Activated B cell treated with CpG ODN at 0.5 μM for 24 hours (primary cell): ENCODE results near the gene ABL1. TPM values are rescaled to one million over a fixed set of nuclear protein-coding genes. Genes with fewer than 3 reads are reported as not detected.

Experiments
- ATAC-seq: fragments of 200-7000 bp; cut with Tn5 transposase; one replicate; pipeline ENCODE4 v1.10.0; 2021; ENCODE audit warnings: low read depth, mild to moderate bottlenecking, moderate library complexity
- CTCF ChIA-PET: fragments of 350-600 bp; sonication (Branson Sonifier 250); formaldehyde crosslinking; loops from one replicate; lab custom pipeline; 2021; ENCODE audit warnings: antibody characterized with exemption; lab: Charles Lee
- POLR2A ChIA-PET: fragments of 350-600 bp; sonication (Branson Sonifier 250); formaldehyde crosslinking; loops from one replicate; lab custom pipeline; 2021; ENCODE audit warnings: antibody characterized with exemption; lab: Charles Lee
- DNase-seq: peaks from one replicate; pipeline ENCODE4 v3.0.0; 2022
- H3K27ac Mint-ChIP-seq: one replicate; pipeline ENCODE4 v1.8.0; 2020; ENCODE audit warnings: mixed read lengths
- H3K27me3 Mint-ChIP-seq: one replicate; pipeline ENCODE4 v1.8.0; 2021; ENCODE audit warnings: mixed read lengths
- H3K36me3 Mint-ChIP-seq: one replicate; pipeline ENCODE4 v1.8.0; 2021; ENCODE audit warnings: low read depth, mixed read lengths
- H3K4me1 Mint-ChIP-seq: one replicate; pipeline ENCODE4 v1.8.0; 2021; ENCODE audit warnings: mixed read lengths
- H3K4me3 Mint-ChIP-seq: one replicate; pipeline ENCODE4 v1.8.0; 2020; ENCODE audit warnings: mild to moderate bottlenecking, mixed read lengths
- H3K9me3 Mint-ChIP-seq: one replicate; pipeline ENCODE4 v1.8.0; 2020; ENCODE audit warnings: mixed read lengths
- intact Hi-C: fragments of 100-400 bp; cut with micrococcal nuclease; formaldehyde crosslinking; loops from one replicate; pipeline ENCODE4 v1.15.1; 2024
- total RNA-seq: library from RNA; stranded (reverse); gene quantifications from 2 replicates; pipeline ENCODE4 v1.2.3, GENCODE V29; 2022
- TF ChIP-seq, protein P1 (sequence below): fragments of 200-600 bp; IDR thresholded peaks from one replicate; pipeline ENCODE4 v1.8.0; 2022; ENCODE audit warnings: antibody characterized with exemption, mild to moderate bottlenecking

Gene ABL1
- total RNA-seq, 1 donor from 2014 or later, result 41.6 TPM

DNA sequence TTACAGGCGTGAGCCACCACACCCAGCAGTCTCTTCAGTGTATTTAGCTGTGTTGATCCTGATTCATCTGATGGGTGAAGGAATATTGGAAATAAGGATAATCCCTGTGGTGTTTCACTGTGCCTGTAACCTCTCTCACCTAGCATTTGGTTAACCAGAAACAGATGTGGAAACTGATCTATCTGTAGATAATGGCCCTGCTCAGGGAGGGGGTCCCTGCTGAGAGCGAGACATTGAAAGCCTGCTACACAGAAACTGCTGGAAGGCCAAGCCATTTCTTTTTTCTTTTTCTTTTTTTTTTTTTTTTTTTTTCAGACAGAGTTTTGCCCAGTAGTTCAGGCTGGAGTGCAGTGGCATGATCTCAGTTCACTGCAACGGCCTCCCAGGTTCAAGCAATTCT is 33.2 kb downstream of the ABL1 start:
- ChIA-PET CTCF (interaction anchor here (9.3 kb wide), 1 partner anchor 179 kb away, joined by 161 read pairs; no protein-coding TSS in a partner anchor), POLR2A (no interaction called here)
- H3K27me3 Mint-ChIP-seq, result no peaks in the 10 kb centered on the region
- peaks cover 39% of the 10 kb centered on the region for H3K36me3 Mint-ChIP-seq
- H3K27ac Mint-ChIP-seq, result no peak overlapping the region
- peaks cover 19% of the 10 kb centered on the region for H3K4me1 Mint-ChIP-seq
- no peaks in the 10 kb centered on the region for H3K9me3 Mint-ChIP-seq
- TF ChIP-seq, protein P1, sequence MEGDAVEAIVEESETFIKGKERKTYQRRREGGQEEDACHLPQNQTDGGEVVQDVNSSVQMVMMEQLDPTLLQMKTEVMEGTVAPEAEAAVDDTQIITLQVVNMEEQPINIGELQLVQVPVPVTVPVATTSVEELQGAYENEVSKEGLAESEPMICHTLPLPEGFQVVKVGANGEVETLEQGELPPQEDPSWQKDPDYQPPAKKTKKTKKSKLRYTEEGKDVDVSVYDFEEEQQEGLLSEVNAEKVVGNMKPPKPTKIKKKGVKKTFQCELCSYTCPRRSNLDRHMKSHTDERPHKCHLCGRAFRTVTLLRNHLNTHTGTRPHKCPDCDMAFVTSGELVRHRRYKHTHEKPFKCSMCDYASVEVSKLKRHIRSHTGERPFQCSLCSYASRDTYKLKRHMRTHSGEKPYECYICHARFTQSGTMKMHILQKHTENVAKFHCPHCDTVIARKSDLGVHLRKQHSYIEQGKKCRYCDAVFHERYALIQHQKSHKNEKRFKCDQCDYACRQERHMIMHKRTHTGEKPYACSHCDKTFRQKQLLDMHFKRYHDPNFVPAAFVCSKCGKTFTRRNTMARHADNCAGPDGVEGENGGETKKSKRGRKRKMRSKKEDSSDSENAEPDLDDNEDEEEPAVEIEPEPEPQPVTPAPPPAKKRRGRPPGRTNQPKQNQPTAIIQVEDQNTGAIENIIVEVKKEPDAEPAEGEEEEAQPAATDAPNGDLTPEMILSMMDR, result no peak
- intact Hi-C loops, result no loop called here
- no peak overlapping the region for H3K4me3 Mint-ChIP-seq
- ATAC-seq (no peak), DNase-seq (no peak)

DNA sequence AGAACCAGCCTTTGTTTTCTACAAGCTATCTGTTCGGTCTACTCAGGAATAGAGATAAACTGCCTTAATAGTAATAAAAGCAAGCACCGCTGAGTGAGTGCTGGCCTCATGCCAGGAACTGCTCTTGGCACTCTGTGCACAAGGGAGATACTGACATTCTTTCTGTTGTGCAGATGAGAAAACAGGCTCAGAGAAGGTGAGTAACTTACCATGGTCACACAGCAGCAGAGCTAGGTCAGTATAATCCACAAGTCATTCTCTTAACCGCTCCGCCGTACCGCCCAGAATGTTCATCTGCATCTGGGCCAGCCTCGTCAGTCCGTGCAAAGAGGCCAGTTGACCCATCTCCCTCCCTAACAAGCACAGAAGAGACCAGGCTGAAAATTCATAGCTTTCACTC is 34.2 kb downstream of the ABL1 start:
- TF ChIP-seq, protein P1, result no peak
- Mint-ChIP-seq H3K27me3 (no peaks in the 10 kb centered on the region), H3K27ac (no peak overlapping the region), H3K4me3 (no peak overlapping the region), H3K9me3 (no peaks in the 10 kb centered on the region), H3K36me3 (peaks cover 44% of the 10 kb centered on the region), H3K4me1 (peaks cover 19% of the 10 kb centered on the region)
- no peak for DNase-seq
- ATAC-seq, result no peak
- intact Hi-C loops, result no loop called here
- ChIA-PET POLR2A (interaction anchor here (1.9 kb wide), 1 partner anchor 177 kb away, joined by 6 read pairs; no protein-coding TSS in a partner anchor), CTCF (interaction anchor here (1.0 to 9.3 kb wide), 13 partner anchors 10 to 185 kb away, joined by 3 to 161 read pairs (median 5); no protein-coding TSS in a partner anchor)

DNA sequence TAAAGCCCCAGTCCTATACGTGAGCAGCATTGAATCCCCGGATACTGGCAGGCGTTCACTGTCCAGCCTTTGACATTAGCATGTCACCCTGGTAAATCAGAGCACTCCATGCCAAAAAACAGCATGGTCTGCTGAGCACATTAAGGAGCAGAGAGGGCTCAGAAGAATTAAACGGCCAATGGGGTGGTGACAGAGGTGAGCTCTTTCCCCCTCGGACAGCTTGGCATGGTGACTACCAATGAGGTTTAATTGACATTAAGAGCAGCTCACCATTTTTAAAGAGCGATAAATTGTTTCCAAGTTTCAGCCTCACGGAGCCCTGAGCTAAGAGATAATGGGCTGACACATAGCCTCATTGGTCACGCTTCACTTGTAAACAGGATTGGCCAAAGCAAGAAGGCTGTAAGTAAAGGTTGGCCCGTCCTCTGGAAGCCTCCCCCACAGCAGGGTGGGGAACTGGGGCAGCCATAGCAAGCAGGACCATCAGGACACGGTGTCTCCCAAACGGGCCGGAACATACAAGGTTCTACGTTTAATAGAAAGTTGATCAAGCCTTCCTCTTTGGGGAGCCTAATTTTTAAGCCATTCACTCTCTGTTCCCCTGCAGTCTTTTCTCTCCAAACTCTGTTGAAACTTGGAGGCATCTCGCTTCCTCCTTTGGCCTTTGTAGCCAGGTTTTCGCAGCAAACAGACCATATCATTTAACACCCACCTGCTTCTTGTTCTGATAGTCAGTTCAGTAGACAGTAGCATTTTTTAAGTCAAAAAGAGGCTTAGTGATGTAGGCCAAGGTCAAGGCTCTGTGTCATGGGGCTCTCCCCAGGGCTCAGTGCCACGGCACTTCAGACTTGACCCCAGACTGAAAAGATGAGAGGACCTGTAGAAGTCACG is 35.7 kb downstream of the ABL1 start:
- DNase-seq (no peak), ATAC-seq (peak; percentile 68)
- intact Hi-C loops, result loop anchor here (1.0 kb wide), 1 partner anchor 71 kb away; no protein-coding TSS in a partner anchor
- TF ChIP-seq, protein P1, result no peak
- Mint-ChIP-seq H3K9me3 (no peaks in the 10 kb centered on the region), H3K27me3 (no peaks in the 10 kb centered on the region), H3K4me1 (peaks cover 19% of the 10 kb centered on the region), H3K4me3 (no peak overlapping the region), H3K27ac (peak overlapping the region; percentile 75), H3K36me3 (peaks cover 47% of the 10 kb centered on the region)
- POLR2A ChIA-PET, result interaction anchor here (1.9 kb wide), 1 partner anchor 176 kb away, joined by 6 read pairs; no protein-coding TSS in a partner anchor
- CTCF ChIA-PET, result interaction anchor here (0.9 to 9.3 kb wide), 13 partner anchors 10 to 183 kb away, joined by 3 to 161 read pairs (median 5); no protein-coding TSS in a partner anchor

DNA sequence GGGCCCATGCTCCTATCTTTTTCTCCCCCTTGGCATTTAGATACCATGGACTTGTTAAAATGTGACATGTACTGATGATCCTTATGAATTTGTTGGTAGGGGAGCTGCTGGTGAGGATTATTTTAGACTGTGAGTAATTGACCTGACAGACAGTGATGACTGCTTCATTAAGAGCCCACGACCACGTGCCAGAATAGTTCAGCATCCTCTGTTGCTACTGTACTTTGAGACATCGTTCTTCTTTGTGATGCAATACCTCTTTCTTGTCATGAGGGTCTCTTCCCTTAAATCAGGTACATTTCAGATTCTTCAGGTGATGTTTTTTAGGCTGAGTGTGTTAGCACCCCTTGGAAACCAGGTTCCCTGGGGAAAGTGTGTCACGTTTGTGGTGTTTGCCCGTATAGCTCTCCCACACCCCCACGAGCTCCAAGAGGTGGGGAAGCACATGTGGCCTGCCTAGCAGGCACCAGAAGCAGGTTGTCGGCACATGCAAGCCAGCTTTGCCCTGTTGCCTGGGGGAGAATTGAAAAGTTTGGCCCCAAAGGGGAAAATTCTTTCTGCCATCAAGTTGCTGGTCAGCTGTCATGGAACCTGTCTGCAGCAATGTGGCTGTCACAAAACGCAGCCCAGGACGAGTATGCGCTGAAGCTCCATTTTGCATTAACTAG is 36.5 kb downstream of the ABL1 start:
- Mint-ChIP-seq H3K36me3 (peaks cover 48% of the 10 kb centered on the region), H3K4me1 (peaks cover 18% of the 10 kb centered on the region), H3K27ac (peak overlapping the region; percentile 75)

More for the DNA sequence above, 36.5 kb downstream of the ABL1 start:
- CTCF ChIA-PET, result interaction anchor here (0.9 to 9.3 kb wide), 2 partner anchors 19 to 176 kb away, joined by 3 to 161 read pairs; no protein-coding TSS in a partner anchor
- POLR2A ChIA-PET, result interaction anchor here (1.9 kb wide), 1 partner anchor 175 kb away, joined by 6 read pairs; no protein-coding TSS in a partner anchor
- Mint-ChIP-seq H3K9me3 (no peaks in the 10 kb centered on the region), H3K27me3 (no peaks in the 10 kb centered on the region), H3K4me3 (no peak overlapping the region)
- TF ChIP-seq, protein P1, result no peak
- intact Hi-C loops, result no loop called here
- ATAC-seq (no peak), DNase-seq (no peak)
